ENCODE results near the gene MUC4. TPM values are rescaled to one million over a fixed set of nuclear protein-coding genes. Genes with fewer than 3 reads are reported as not detected.
"Not testable (repeated sequence)": the region's sequence is repeated elsewhere in the genome, so short reads cannot be mapped to it uniquely, and the experiment has no call there.

Gene MUC4
- polyA plus RNA-seq, 1 donor from 2014 or later: not detected

DNA sequence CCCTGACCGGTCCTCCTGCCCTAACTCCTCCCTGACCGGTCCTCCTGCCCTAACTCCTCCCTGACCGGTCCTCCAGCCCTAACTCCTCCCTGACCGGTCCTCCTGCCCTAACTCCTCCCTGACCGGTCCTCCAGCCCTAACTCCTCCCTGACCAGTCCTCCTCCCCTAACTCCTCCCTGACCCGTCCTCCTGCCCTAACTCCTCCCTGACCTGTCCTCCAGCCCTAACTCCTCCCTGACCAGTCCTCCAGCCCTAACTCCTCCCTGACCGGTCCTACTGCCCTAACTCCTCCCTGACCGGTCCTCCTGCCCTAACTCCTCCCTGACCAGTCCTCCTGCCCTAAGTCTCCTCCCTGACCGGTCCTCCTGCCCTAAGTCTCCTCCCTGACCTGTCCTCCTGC lies 98.6 kb downstream of the MUC4 start:
- H3K79me2 ChIP-seq (replicated peaks; ENCODE audit: insufficient read depth, low read length); H3K27me3 ChIP-seq (ENCODE audit: insufficient read depth, low read depth, low read length); H3K4me2 ChIP-seq (ENCODE audit: low read length); H3K27ac ChIP-seq (ENCODE audit: low read length); H3K9me2 ChIP-seq (ENCODE audit: insufficient read depth, low read length); H3K9me3 ChIP-seq (ENCODE audit: low read length); H2AFZ ChIP-seq (ENCODE audit: low read depth, low read length); H3K4me3 ChIP-seq (ENCODE audit: low read length); H3K9ac ChIP-seq (ENCODE audit: low read length); H4K20me1 ChIP-seq (ENCODE audit: insufficient read depth); H3F3A ChIP-seq (ENCODE audit: insufficient read depth, low read length, poor library complexity, severe bottlenecking): not testable (repeated sequence)
- peaks cover 13% of the 10 kb centered on the region for H3K36me3 ChIP-seq (ENCODE audit: insufficient read depth, low read length)

DNA sequence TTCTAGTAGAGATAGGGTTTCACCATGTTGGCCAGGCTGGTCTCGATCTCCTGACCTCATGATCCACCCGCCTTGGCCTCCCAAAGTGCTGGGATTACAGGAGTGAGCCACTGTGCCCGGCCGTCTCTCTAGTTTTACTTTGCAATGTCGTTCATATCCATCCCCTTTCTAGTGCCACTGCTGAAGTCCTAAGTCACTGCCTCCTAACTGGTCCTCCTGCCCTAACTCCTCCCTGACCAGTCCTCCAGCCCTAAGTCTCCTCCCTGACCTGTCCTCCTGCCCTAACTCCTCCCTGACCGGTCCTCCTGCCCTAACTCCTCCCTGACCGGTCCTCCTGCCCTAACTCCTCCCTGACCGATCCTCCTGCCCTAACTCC lies 99.2 kb downstream of the MUC4 start:
- H3K9me3 ChIP-seq (ENCODE audit: low read length); H3K79me2 ChIP-seq (replicated peaks; ENCODE audit: insufficient read depth, low read length); H3K9me2 ChIP-seq (ENCODE audit: insufficient read depth, low read length); H3K4me2 ChIP-seq (ENCODE audit: low read length); H3K27ac ChIP-seq (ENCODE audit: low read length); H3K4me3 ChIP-seq (ENCODE audit: low read length); H4K20me1 ChIP-seq (ENCODE audit: insufficient read depth); H3F3A ChIP-seq (ENCODE audit: insufficient read depth, low read length, poor library complexity, severe bottlenecking); H3K9ac ChIP-seq (ENCODE audit: low read length); H3K27me3 ChIP-seq (ENCODE audit: insufficient read depth, low read depth, low read length); H2AFZ ChIP-seq (ENCODE audit: low read depth, low read length): not testable (repeated sequence)
- peaks cover 15% of the 10 kb centered on the region for H3K36me3 ChIP-seq (ENCODE audit: insufficient read depth, low read length)

DNA sequence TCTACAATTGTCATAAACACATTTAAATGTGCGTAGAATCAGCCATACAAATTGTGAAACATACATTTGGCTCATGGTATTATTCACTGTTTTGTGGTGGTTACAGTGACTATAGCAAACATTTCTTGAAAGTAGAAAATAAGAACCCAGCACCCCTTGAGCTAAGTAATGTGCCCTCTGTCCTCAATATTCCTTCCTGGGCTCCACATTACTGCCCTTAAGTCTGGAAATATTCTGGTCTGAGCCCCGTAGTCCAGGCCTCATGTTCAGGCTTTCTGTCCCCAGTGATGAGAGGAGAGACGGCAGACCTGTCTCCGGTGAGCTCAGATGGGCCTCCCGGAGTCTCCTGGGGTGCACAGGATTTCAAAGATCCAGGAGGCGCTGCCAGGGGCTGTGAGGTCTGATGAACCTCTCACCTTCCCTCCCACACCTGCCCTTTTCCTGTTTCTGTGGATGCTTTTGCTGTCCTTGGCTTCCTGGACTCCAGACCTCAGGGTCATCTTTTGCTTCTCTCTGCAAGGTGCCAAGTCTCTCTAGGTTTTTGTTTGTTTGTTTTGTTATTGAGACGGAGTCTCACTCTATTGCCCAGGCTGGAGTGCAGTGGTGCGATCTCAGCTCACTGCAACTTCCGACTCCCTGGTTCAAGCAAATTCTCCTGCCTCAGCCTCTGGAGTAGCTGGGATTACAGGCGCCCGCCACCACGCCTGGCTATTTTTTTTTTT lies 99.8 kb downstream of the MUC4 start:
- TF ChIP-seq EZH2 (IDR thresholded peaks at IDR 0.05; ENCODE audit: borderline replicate concordance, insufficient read depth, low read length, poor library complexity, severe bottlenecking) (no peak), MXI1 (conservative IDR thresholded peaks at IDR 0.05; ENCODE audit: poor library complexity, severe bottlenecking) (no peak), TAF1 (IDR thresholded peaks at IDR 0.05; ENCODE audit: low read depth) (no peak), SMC3 (conservative IDR thresholded peaks at IDR 0.05; ENCODE audit: poor library complexity) (no peak), POLR2AphosphoS5 (IDR thresholded peaks at IDR 0.05) (no peak), RAD21 (conservative IDR thresholded peaks at IDR 0.05) (no peak), EP300 (conservative IDR thresholded peaks at IDR 0.05; ENCODE audit: poor library complexity, severe bottlenecking) (no peak)
- TF ChIP-seq, protein P1, sequence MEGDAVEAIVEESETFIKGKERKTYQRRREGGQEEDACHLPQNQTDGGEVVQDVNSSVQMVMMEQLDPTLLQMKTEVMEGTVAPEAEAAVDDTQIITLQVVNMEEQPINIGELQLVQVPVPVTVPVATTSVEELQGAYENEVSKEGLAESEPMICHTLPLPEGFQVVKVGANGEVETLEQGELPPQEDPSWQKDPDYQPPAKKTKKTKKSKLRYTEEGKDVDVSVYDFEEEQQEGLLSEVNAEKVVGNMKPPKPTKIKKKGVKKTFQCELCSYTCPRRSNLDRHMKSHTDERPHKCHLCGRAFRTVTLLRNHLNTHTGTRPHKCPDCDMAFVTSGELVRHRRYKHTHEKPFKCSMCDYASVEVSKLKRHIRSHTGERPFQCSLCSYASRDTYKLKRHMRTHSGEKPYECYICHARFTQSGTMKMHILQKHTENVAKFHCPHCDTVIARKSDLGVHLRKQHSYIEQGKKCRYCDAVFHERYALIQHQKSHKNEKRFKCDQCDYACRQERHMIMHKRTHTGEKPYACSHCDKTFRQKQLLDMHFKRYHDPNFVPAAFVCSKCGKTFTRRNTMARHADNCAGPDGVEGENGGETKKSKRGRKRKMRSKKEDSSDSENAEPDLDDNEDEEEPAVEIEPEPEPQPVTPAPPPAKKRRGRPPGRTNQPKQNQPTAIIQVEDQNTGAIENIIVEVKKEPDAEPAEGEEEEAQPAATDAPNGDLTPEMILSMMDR (IDR thresholded peaks at IDR 0.05; ENCODE audit: poor library complexity, severe bottlenecking): no peak
- TF ChIP-seq, protein P2, sequence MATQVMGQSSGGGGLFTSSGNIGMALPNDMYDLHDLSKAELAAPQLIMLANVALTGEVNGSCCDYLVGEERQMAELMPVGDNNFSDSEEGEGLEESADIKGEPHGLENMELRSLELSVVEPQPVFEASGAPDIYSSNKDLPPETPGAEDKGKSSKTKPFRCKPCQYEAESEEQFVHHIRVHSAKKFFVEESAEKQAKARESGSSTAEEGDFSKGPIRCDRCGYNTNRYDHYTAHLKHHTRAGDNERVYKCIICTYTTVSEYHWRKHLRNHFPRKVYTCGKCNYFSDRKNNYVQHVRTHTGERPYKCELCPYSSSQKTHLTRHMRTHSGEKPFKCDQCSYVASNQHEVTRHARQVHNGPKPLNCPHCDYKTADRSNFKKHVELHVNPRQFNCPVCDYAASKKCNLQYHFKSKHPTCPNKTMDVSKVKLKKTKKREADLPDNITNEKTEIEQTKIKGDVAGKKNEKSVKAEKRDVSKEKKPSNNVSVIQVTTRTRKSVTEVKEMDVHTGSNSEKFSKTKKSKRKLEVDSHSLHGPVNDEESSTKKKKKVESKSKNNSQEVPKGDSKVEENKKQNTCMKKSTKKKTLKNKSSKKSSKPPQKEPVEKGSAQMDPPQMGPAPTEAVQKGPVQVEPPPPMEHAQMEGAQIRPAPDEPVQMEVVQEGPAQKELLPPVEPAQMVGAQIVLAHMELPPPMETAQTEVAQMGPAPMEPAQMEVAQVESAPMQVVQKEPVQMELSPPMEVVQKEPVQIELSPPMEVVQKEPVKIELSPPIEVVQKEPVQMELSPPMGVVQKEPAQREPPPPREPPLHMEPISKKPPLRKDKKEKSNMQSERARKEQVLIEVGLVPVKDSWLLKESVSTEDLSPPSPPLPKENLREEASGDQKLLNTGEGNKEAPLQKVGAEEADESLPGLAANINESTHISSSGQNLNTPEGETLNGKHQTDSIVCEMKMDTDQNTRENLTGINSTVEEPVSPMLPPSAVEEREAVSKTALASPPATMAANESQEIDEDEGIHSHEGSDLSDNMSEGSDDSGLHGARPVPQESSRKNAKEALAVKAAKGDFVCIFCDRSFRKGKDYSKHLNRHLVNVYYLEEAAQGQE (IDR thresholded peaks at IDR 0.05; ENCODE audit: borderline replicate concordance): no peak
- H3K9ac ChIP-seq (ENCODE audit: low read length): no peak overlapping the region
- H3K9me2 ChIP-seq (ENCODE audit: insufficient read depth, low read length): no peaks in the 10 kb centered on the region
- no peaks in the 10 kb centered on the region for H3K79me2 ChIP-seq (replicated peaks; ENCODE audit: insufficient read depth, low read length)
- H2AFZ ChIP-seq (ENCODE audit: low read depth, low read length): no peak overlapping the region
- H3K36me3 ChIP-seq (ENCODE audit: insufficient read depth, low read length): peaks cover 15% of the 10 kb centered on the region
- H3K9me3 ChIP-seq (ENCODE audit: low read length): no peaks in the 10 kb centered on the region
- no peak overlapping the region for H3K4me2 ChIP-seq (ENCODE audit: low read length)
- no peaks in the 10 kb centered on the region for H3F3A ChIP-seq (ENCODE audit: insufficient read depth, low read length, poor library complexity, severe bottlenecking)
- no peaks in the 10 kb centered on the region for H4K20me1 ChIP-seq (ENCODE audit: insufficient read depth)
- H3K4me3 ChIP-seq (ENCODE audit: low read length): no peak overlapping the region
- no peak overlapping the region for H3K27ac ChIP-seq (ENCODE audit: low read length)
- H3K27me3 ChIP-seq (ENCODE audit: insufficient read depth, low read depth, low read length): no peaks in the 10 kb centered on the region

DNA sequence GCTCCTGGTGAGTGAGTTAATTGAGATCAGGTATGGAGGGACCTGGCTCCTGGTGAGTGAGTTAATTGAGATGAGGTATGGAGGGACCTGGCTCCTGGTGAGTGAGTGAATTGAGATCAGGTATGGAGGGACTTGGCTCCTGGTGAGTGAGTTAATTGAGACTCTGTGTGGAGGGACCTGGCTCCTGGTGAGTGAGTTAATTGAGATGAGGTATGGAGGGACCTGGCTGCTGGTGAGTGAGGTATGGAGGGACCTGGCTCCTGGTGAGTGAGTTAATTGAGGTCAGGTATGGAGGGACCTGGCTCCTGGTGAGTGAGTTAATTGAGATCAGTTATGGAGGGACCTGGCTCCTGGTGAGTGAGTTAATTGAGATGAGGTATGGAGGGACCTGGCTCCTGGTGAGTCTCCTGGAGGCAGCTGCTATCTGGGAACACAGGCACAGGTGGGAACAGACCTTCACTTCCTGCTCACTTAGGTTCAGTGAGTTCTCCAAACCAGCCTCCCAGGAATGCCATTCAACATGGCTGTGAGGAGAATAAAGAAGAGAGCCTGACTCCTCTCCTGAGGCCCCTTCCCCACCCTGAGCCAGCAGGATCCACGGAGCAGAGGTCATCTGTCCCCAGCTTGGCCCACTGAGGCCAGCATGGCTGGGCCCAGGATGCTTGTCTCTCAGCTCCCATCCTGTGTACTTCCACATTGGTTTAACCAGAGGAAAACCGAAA lies 100.5 kb downstream of the MUC4 start:
- not testable (repeated sequence) for H3K27me3 ChIP-seq (ENCODE audit: insufficient read depth, low read depth, low read length); H3K79me2 ChIP-seq (replicated peaks; ENCODE audit: insufficient read depth, low read length); H3K9ac ChIP-seq (ENCODE audit: low read length); H2AFZ ChIP-seq (ENCODE audit: low read depth, low read length); H3K9me3 ChIP-seq (ENCODE audit: low read length); H3K4me3 ChIP-seq (ENCODE audit: low read length); H3K4me2 ChIP-seq (ENCODE audit: low read length); H3F3A ChIP-seq (ENCODE audit: insufficient read depth, low read length, poor library complexity, severe bottlenecking); H4K20me1 ChIP-seq (ENCODE audit: insufficient read depth); H3K27ac ChIP-seq (ENCODE audit: low read length); H3K9me2 ChIP-seq (ENCODE audit: insufficient read depth, low read length)
- peaks cover 15% of the 10 kb centered on the region for H3K36me3 ChIP-seq (ENCODE audit: insufficient read depth, low read length)
